Caco-2 (cell line): ENCODE data around the gene PIK3C2G. TPM values are rescaled to one million over a fixed set of nuclear protein-coding genes. Genes with fewer than 3 reads are reported as not detected.

Experiments
- BruUV-seq: library from RNA; stranded (reverse); fragments of 400-500 nt; replicated peaks from 2 replicates; lab custom pipeline; 2021; lab: Mats Ljungman, UMichigan
- CTCF ChIA-PET: fragments of 300-600 bp; sonication (Branson Sonifier 250); formaldehyde crosslinking; loops from one replicate; lab custom pipeline; 2022; ENCODE audit warnings: antibody characterized with exemption; lab: Charles Lee
- POLR2A ChIA-PET: fragments of 300-600 bp; sonication (Branson Sonifier 250); formaldehyde crosslinking; loops from one replicate; lab custom pipeline; 2022; ENCODE audit warnings: antibody characterized with exemption; lab: Charles Lee
- DNase-seq, 2 experiments: peaks; one replicate each; pipeline versions ENCODE4 v3.0.0 to v3.0.0-alpha.2; 2020 to 2022
- H3K27me3 ChIP-seq: replicated peaks from 2 replicates; pipeline ENCODE4 v1.6.0; 2011; ENCODE audit warnings: low read length; ENCODE audit not compliant: control insufficient read depth, insufficient read depth
- H3K36me3 ChIP-seq: 2 replicates; pipeline ENCODE4 v1.5.1; 2011; ENCODE audit warnings: low read length; ENCODE audit not compliant: control insufficient read depth, insufficient read depth
- H3K4me1 ChIP-seq: fragments of 250-450 bp; sonication (Bioruptor Pico); 2 replicates; pipeline ENCODE4 v1.5.1; 2020; ENCODE audit warnings: mild to moderate bottlenecking
- H3K4me3 ChIP-seq: 2 replicates; pipeline ENCODE4 v1.5.1; 2011; ENCODE audit warnings: low read depth, mild to moderate bottlenecking, control low read depth, low read length
- H3K9me3 ChIP-seq: fragments of 250-450 bp; sonication (Bioruptor Pico); 2 replicates; pipeline ENCODE4 v1.5.1; 2020; ENCODE audit warnings: mild to moderate bottlenecking, moderate library complexity
- H3K27ac Mint-ChIP-seq: one replicate; pipeline ENCODE4 v1.8.0; 2022; ENCODE audit warnings: mixed read lengths; ENCODE audit not compliant: unreplicated experiment
- H3K27me3 Mint-ChIP-seq: one replicate; pipeline ENCODE4 v1.8.0; 2022; ENCODE audit warnings: mixed read lengths; ENCODE audit not compliant: insufficient read depth, unreplicated experiment
- H3K36me3 Mint-ChIP-seq: one replicate; pipeline ENCODE4 v1.8.0; 2022; ENCODE audit warnings: mild to moderate bottlenecking, mixed read lengths; ENCODE audit not compliant: insufficient read depth, unreplicated experiment
- H3K4me1 Mint-ChIP-seq: one replicate; pipeline ENCODE4 v1.8.0; 2022; ENCODE audit warnings: low read depth, mixed read lengths; ENCODE audit not compliant: unreplicated experiment
- H3K4me3 Mint-ChIP-seq: one replicate; pipeline ENCODE4 v1.8.0; 2022; ENCODE audit warnings: mild to moderate bottlenecking, moderate library complexity, mixed read lengths; ENCODE audit not compliant: unreplicated experiment
- H3K9me3 Mint-ChIP-seq: one replicate; pipeline ENCODE4 v1.8.0; 2022; ENCODE audit warnings: mixed read lengths; ENCODE audit not compliant: unreplicated experiment
- intact Hi-C: fragments of 100-400 bp; cut with micrococcal nuclease; formaldehyde crosslinking; loops from one replicate; pipeline ENCODE4 v1.10.0; 2022; ENCODE audit not compliant: unreplicated experiment
- total RNA-seq: library from RNA; stranded (reverse); gene quantifications from 2 replicates; pipeline ENCODE4 v1.2.3, GENCODE V29; 2022
- TF ChIP-seq, protein P1 (sequence below), 2 experiments: fragments of 200-600 bp in 1 of 2; IDR thresholded peaks; 1 replicate in 1 of 2; 2 replicates in 1 of 2; pipeline versions ENCODE4 v1.5.1 to v1.8.0; 2011 to 2022; ENCODE audit warnings: antibody characterized with exemption in 1 of 2, control low read depth in 1 of 2, inconsistent platforms in 1 of 2, low read depth in 1 of 2, low read length in 1 of 2, mild to moderate bottlenecking in 1 of 2, moderate library complexity in 1 of 2; ENCODE audit not compliant: insufficient read depth in 1 of 2, severe bottlenecking in 1 of 2, unreplicated experiment in 1 of 2

Gene PIK3C2G
- total RNA-seq, 1 experiment from 2014 or later: not detected

DNA sequence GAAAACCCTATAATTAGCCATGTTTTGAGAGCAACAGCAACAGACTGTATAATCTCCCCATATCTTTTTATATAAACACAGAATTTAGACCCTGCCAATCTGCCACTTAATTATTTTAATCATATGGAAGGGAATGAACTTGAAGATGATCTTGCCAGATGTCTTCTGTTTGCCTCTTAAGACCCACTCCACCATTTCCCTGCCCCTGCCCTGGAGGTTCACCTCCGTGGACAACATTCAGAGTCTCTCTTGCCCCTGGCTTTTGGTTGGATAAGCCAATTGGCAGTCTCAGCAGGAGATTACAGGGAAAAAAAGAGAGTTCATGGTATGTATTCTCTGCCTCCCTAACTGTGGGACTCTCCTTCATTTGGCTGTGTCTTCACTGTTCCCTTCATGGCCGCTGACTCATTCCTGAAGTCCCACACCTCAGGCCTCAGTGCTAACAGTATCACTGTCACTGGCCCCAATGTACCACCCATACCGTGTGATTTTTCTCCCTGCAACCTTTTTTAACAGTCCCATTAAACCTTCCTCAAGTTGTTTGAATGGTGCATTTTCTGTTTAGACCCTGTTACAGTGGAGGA is 184.8 kb downstream of the PIK3C2G start:
- H3K27ac Mint-ChIP-seq: no peak overlapping the region
- DNase-seq: no peak
- H3K4me3 Mint-ChIP-seq: no peak overlapping the region
- POLR2A ChIA-PET: no interaction called here
- H3K4me1 Mint-ChIP-seq: no peaks in the 10 kb centered on the region
- H3K27me3 ChIP-seq: no peaks in the 10 kb centered on the region
- no peaks in the 10 kb centered on the region for H3K9me3 ChIP-seq
- H3K36me3 ChIP-seq: no peaks in the 10 kb centered on the region
- intact Hi-C loops: no loop called here
- no peak overlapping the region for H3K4me3 ChIP-seq
- TF ChIP-seq, protein P1, sequence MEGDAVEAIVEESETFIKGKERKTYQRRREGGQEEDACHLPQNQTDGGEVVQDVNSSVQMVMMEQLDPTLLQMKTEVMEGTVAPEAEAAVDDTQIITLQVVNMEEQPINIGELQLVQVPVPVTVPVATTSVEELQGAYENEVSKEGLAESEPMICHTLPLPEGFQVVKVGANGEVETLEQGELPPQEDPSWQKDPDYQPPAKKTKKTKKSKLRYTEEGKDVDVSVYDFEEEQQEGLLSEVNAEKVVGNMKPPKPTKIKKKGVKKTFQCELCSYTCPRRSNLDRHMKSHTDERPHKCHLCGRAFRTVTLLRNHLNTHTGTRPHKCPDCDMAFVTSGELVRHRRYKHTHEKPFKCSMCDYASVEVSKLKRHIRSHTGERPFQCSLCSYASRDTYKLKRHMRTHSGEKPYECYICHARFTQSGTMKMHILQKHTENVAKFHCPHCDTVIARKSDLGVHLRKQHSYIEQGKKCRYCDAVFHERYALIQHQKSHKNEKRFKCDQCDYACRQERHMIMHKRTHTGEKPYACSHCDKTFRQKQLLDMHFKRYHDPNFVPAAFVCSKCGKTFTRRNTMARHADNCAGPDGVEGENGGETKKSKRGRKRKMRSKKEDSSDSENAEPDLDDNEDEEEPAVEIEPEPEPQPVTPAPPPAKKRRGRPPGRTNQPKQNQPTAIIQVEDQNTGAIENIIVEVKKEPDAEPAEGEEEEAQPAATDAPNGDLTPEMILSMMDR (IDR thresholded peaks at IDR 0.05; ENCODE audit: insufficient read depth in 1 of 2, low read depth in 1 of 2, low read length in 1 of 2, severe bottlenecking in 1 of 2, unreplicated experiment in 1 of 2): no peak
- BruUV-seq: no TSS peak
- no peaks in the 10 kb centered on the region for H3K27me3 Mint-ChIP-seq
- CTCF ChIA-PET: no interaction called here
- no peaks in the 10 kb centered on the region for H3K4me1 ChIP-seq
- no peaks in the 10 kb centered on the region for H3K36me3 Mint-ChIP-seq
- no peaks in the 10 kb centered on the region for H3K9me3 Mint-ChIP-seq

DNA sequence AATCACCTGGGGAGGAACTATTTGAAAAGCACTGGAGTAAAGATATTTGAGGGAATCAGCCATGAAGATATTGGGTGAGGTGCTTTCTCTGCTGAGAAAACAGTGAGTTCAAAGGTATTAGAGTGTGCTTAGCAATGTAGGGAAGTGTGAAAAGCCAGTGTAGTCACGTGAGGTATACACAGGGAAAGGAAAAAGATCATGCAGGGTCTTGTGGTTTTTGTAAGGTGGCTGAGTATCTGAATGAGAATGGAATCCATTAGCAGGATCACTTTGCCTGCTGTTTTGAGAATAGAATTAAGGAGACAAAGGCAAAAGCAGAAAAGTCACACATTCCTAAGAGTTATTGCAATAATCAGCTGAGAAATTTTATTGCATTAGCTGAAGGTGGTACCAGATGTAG is 193.0 kb downstream of the PIK3C2G start:
- Mint-ChIP-seq H3K36me3 (no peaks in the 10 kb centered on the region), H3K27ac (no peak overlapping the region), H3K4me3 (no peak overlapping the region), H3K27me3 (peaks cover 13% of the 10 kb centered on the region), H3K4me1 (no peaks in the 10 kb centered on the region), H3K9me3 (no peaks in the 10 kb centered on the region)
- Histone ChIP-seq H3K36me3 (no peaks in the 10 kb centered on the region), H3K9me3 (no peaks in the 10 kb centered on the region), H3K4me3 (no peak overlapping the region), H3K27me3 (no peaks in the 10 kb centered on the region), H3K4me1 (no peaks in the 10 kb centered on the region)
- ChIA-PET CTCF (interaction anchor here (1.1 kb wide), 1 partner anchor 204 kb away, joined by 3 read pairs; no protein-coding TSS in a partner anchor), POLR2A (no interaction called here)
- no peak for DNase-seq
- intact Hi-C loops: no loop called here
- BruUV-seq: no TSS peak
- TF ChIP-seq, protein P1 (IDR thresholded peaks at IDR 0.05; ENCODE audit: insufficient read depth in 1 of 2, low read depth in 1 of 2, low read length in 1 of 2, severe bottlenecking in 1 of 2, unreplicated experiment in 1 of 2): no peak

GRCh38 chr12:18456344-18456743 is 195.0 kb downstream of the PIK3C2G start:
- H3K4me1 Mint-ChIP-seq: no peaks in the 10 kb centered on the region
- CTCF ChIA-PET: no interaction called here
- POLR2A ChIA-PET: no interaction called here

More at GRCh38 chr12:18456344-18456743, 195.0 kb downstream of the PIK3C2G start:
- Mint-ChIP-seq H3K4me3 (no peak overlapping the region), H3K9me3 (no peaks in the 10 kb centered on the region), H3K27me3 (peaks cover 13% of the 10 kb centered on the region), H3K36me3 (no peaks in the 10 kb centered on the region), H3K27ac (no peak overlapping the region)
- TF ChIP-seq, protein P1 (IDR thresholded peaks at IDR 0.05; ENCODE audit: insufficient read depth in 1 of 2, low read depth in 1 of 2, low read length in 1 of 2, severe bottlenecking in 1 of 2, unreplicated experiment in 1 of 2): no peak
- Histone ChIP-seq H3K9me3 (no peaks in the 10 kb centered on the region), H3K4me3 (no peak overlapping the region), H3K4me1 (no peaks in the 10 kb centered on the region), H3K36me3 (no peaks in the 10 kb centered on the region), H3K27me3 (no peaks in the 10 kb centered on the region)
- no TSS peak for BruUV-seq
- DNase-seq: no peak
- intact Hi-C loops: no loop called here
